A673 (cell line): ENCODE data around the gene FNDC11. TPM values are rescaled to one million over a fixed set of nuclear protein-coding genes. Genes with fewer than 3 reads are reported as not detected.

Experiments
- BruUV-seq: library from RNA; stranded (reverse); fragments of 400-500 nt; replicated peaks from 2 replicates; lab custom pipeline; 2021; lab: Mats Ljungman, UMichigan
- CTCF ChIA-PET: fragments of 300-600 bp; sonication (Branson Sonifier 250); formaldehyde crosslinking; loops from one replicate; lab custom pipeline; 2022; ENCODE audit warnings: antibody characterized with exemption; lab: Charles Lee
- POLR2A ChIA-PET: fragments of 300-600 bp; sonication (Branson Sonifier 250); formaldehyde crosslinking; loops from one replicate; lab custom pipeline; 2022; ENCODE audit warnings: antibody characterized with exemption; ENCODE audit not compliant: low non-redundant PET; lab: Charles Lee
- DNase-seq: peaks from one replicate; pipeline ENCODE4 v3.0.0-alpha.2; 2015; ENCODE audit warnings: low spot score
- H3K27ac ChIP-seq: fragments of 200-600 bp; sonication (generic); 2 replicates; pipeline ENCODE4 v1.5.1; 2016; ENCODE audit warnings: mixed run types, low read depth, mild to moderate bottlenecking, mixed read lengths, antibody characterized with exemption, low read length; ENCODE audit not compliant: poor library complexity, severe bottlenecking
- H3K27me3 ChIP-seq: fragments of 200-600 bp; sonication (generic); replicated peaks from 2 replicates; pipeline ENCODE4 v1.6.1; 2017; ENCODE audit warnings: mixed run types, low read depth, mild to moderate bottlenecking, mixed read lengths, antibody characterized with exemption, low read length; ENCODE audit not compliant: insufficient read depth, poor library complexity
- H3K36me3 ChIP-seq: fragments of 200-600 bp; sonication (generic); 2 replicates; pipeline ENCODE4 v1.6.1; 2016; ENCODE audit warnings: mixed run types, mild to moderate bottlenecking, mixed read lengths, antibody characterized with exemption, low read length; ENCODE audit not compliant: insufficient read depth, poor library complexity, severe bottlenecking
- H3K4me1 ChIP-seq: fragments of 200-600 bp; sonication (generic); 2 replicates; pipeline ENCODE4 v1.6.1; 2017; ENCODE audit warnings: mixed run types, mild to moderate bottlenecking, mixed read lengths, antibody characterized with exemption, low read length; ENCODE audit not compliant: insufficient read depth, poor library complexity, severe bottlenecking
- H3K4me3 ChIP-seq: fragments of 200-600 bp; sonication (generic); 2 replicates; pipeline ENCODE4 v1.5.1; 2016; ENCODE audit warnings: low read depth, mixed run types, mild to moderate bottlenecking, mixed read lengths, low read length; ENCODE audit not compliant: poor library complexity, severe bottlenecking
- H3K9me3 ChIP-seq: fragments of 200-600 bp; sonication (generic); 2 replicates; pipeline ENCODE4 v1.6.1; 2016; ENCODE audit warnings: mixed run types, low read depth, mild to moderate bottlenecking, mixed read lengths, antibody characterized with exemption, low read length; ENCODE audit not compliant: poor library complexity, severe bottlenecking
- CTCF ChIP-seq: fragments of 300-800, 200-600 bp; sonication (generic); conservative IDR thresholded peaks from 2 replicates; pipeline ENCODE4 v1.5.1; 2017; ENCODE audit warnings: low read depth, mild to moderate bottlenecking, antibody characterized with exemption, low read length, moderate library complexity, mixed read lengths
- EZH2 ChIP-seq: fragments of 200-600 bp; sonication (generic); IDR thresholded peaks from 2 replicates; pipeline ENCODE4 v1.6.1; 2017; ENCODE audit warnings: borderline replicate concordance, low read depth, mild to moderate bottlenecking, mixed read lengths, antibody characterized with exemption, low read length; ENCODE audit not compliant: poor library complexity, severe bottlenecking
- intact Hi-C: fragments of 100-400 bp; cut with micrococcal nuclease; formaldehyde crosslinking; loops from one replicate; pipeline ENCODE4 v1.10.0; 2022; ENCODE audit not compliant: unreplicated experiment
- total RNA-seq: library from RNA; stranded (reverse); gene quantifications from 2 replicates; pipeline ENCODE4 v1.2.3, GENCODE V29; 2021

FNDC11 gene
- total RNA-seq, 1 experiment from 2014 or later, result 0.21 TPM

GRCh38 chr20:63542696-63543095 is 11.3 kb upstream of the FNDC11 start:
- intact Hi-C loops, result no loop called here
- no peak for DNase-seq
- Histone ChIP-seq H3K27me3 (peaks cover 36% of the 10 kb centered on the region), H3K4me1 (peaks cover 1% of the 10 kb centered on the region), H3K27ac (no peak overlapping the region), H3K9me3 (no peaks in the 10 kb centered on the region), H3K4me3 (no peak overlapping the region), H3K36me3 (no peaks in the 10 kb centered on the region)
- TF ChIP-seq EZH2 (no peak), CTCF (no peak)
- no TSS peak for BruUV-seq
- POLR2A ChIA-PET, result interaction anchor here (0.5 kb wide), 1 partner anchor 116 kb away, joined by 3 read pairs; the partner anchor contains the start of gene RTEL1
- CTCF ChIA-PET, result no interaction called here

- TF ChIP-seq EZH2, result no peak
- TF ChIP-seq CTCF, result no peak
- Histone ChIP-seq H3K27ac (no peak overlapping the region), H3K27me3 (peaks cover 40% of the 10 kb centered on the region), H3K36me3 (no peaks in the 10 kb centered on the region), H3K9me3 (no peaks in the 10 kb centered on the region), H3K4me1 (no peaks in the 10 kb centered on the region), H3K4me3 (no peak overlapping the region)
- BruUV-seq, result no TSS peak
- POLR2A ChIA-PET, result no interaction called here
- intact Hi-C loops, result no loop called here
- CTCF ChIA-PET, result no interaction called here
- no peak for DNase-seq
These were observed 10.8 kb upstream of the FNDC11 start for GRCh38 chr20:63543131-63543530.

- no TSS peak for BruUV-seq
- no peaks in the 10 kb centered on the region for H3K9me3 ChIP-seq
- no peak for DNase-seq
- peaks cover 46% of the 10 kb centered on the region for H3K27me3 ChIP-seq
- intact Hi-C loops, result no loop called here
- CTCF ChIA-PET, result no interaction called here
- POLR2A ChIA-PET, result no interaction called here
- no peaks in the 10 kb centered on the region for H3K4me1 ChIP-seq
- H3K36me3 ChIP-seq, result no peaks in the 10 kb centered on the region
- no peak overlapping the region for H3K4me3 ChIP-seq
- no peak overlapping the region for H3K27ac ChIP-seq
- no peak for TF ChIP-seq CTCF
These were observed 10.2 kb upstream of the FNDC11 start for GRCh38 chr20:63543733-63544132.
